Skin of body (tissue), 2 donors: ENCODE data around the gene LGR4. TPM values are rescaled to one million over a fixed set of nuclear protein-coding genes. Genes with fewer than 3 reads are reported as not detected.
"Not testable (repeated sequence)": the region's sequence is repeated elsewhere in the genome, so short reads cannot be mapped to it uniquely, and the experiment has no call there.

Experiments used
- DNase-seq: peaks from one replicate; lab custom pipeline; 2025; lab: John Stamatoyannopoulos, UW
- total RNA-seq: library from RNA; depleted of rRNA; stranded (reverse); fragments of >200 nt; gene quantifications from one replicate; pipeline ENCODE4 v1.2.3, GENCODE V29; 2014

The LGR4 gene
- total RNA-seq, 1 donor from 2014 or later = 142 TPM

DNA sequence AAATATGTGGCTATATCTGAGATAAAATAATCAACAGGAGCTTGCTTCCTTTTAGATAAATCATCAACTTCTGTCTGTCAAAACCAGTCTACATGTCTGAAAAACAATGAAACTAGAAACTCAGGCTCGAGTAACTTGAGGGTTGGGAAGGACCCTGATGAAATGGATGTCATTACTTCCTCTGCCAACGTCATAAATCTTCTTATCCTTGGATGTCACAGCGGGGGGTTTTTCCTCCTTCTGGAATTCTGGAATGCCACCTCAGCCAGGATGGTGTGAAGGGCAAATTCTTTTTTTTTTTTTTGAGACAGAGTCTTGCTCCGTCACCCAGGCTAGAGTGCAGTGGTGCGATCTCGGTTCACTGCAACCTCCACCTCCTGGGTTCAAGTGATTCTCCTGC is 13.4 kb downstream of the LGR4 start:
- no peak for DNase-seq

DNA sequence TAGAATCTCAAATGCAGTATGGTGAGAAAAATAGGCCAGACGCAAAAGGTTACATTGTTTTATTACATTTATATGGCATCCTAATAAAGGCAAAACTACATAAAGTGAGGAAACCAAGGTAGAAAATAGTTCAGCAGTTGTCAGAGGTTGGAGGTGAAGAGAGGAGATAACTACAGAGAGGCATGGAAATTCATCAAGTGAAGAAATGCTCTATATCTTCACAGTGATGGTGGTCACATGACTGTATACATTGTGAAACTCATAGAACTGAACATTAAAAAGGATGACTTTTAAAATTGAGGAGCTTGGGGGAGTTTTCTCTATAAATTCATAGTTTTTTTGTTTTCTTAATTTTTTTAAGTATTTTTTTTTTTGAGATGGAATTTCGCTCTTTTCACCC is 14.4 kb downstream of the LGR4 start:
- DNase-seq = no peak

DNA sequence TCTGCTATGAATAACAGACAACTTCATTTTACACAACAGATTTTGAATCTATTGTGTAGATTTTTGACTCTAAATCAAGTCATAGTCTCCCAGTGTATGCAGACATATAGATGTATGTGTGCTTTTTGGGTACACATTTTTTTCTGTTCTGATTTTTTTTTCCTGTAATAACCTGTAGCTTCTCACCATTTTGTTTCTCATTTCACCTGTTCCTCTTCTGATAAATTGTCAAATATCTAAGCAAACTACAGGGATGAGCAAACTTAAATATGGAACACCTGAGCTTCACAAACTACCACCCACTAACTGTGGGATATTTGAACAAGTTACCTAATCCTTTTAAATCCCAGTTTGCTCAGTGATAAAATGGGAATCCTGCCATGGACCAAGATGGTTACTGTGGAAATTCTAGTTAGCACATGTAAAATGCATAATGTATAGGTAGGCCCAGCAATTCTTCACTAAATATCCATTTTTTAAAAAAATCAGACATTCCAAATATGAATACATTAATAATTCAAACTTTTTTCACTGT is 15.7 kb downstream of the LGR4 start:
- DNase-seq = no peak

DNA sequence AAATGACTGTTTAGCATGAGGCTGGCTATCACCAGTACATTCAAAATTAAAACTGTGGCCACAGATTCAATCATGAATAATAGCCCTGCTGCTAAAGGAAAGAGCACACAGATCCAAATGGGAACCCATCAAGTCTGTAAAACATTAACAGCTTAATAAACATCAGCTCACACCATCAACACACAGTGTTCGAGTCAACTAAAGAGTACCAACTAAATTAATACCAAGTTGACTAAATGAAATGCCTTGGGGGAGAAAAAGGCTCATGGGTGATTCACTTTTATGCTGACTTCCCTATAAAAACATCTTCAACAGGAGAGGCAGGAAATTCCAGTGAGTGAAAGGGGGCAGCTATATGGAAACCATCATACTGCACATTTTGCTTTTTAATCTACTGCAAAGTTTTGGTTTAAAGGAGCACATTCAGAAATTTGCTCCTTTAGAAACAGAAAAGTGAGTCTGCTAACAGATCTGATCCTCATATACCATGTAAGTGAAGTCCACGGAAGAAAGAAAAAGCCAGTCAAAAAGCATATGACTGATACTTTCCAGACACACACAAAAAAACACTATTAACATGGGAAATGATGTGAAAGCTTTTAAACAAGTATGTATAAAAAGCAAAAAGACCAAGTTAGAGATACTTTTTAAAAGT is 16.3 kb downstream of the LGR4 start:
- no peak for DNase-seq

DNA sequence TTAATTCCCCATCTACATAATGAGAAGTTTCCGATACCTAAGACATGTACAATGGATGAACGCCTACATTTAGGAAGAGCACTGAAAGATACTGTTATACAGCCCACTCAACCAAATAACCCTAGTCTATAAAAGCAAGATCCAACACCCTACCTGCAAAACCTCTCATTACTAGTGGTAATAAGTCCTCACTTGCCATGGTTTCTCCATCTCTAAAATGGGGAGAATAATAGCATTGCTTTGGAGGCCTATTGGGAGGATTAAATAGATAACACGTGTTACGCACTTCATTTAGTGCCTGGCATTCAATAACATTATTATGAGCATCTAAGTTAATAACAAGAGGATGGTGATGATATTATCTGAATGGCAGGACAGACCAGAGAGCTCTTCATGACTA is 16.9 kb downstream of the LGR4 start:
- no peak for DNase-seq

DNA sequence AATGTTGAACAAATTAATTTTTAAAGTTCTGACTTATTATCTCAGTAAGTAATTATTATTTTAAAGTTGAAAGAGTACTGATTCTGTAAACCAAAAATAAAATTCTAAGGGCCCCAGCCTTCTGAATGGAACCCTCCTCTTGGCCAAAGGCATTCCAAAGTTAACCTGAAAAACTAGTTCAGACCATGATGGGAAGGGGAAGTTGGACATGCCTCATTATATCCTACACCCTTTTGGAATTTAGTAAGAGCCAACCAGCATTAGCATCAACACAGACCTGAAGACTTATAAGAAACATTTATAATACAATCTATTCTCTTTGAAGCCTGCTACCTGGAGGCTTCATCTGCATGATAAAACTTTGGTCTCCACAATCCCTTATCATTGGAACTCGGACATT is 18.9 kb downstream of the LGR4 start:
- DNase-seq = no peak

DNA sequence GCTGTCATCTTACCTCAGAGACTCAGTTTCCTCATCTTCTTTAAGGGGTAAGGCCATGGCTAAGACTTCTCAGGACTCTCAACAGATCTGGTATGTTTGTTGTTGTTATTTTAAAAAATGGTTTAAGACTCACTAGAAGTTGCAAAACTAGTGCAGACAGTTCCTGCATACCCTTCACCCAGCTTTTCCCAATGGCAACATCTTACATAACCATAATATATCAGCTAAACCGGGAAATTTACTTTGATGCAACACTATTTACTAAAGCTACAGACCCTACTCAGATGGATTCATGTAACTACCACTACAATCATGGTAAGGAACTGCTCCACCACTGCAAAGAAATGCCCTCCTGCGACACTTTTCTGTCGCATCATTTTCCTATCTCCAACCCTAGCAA is 20.4 kb downstream of the LGR4 start:
- DNase-seq = no peak

DNA sequence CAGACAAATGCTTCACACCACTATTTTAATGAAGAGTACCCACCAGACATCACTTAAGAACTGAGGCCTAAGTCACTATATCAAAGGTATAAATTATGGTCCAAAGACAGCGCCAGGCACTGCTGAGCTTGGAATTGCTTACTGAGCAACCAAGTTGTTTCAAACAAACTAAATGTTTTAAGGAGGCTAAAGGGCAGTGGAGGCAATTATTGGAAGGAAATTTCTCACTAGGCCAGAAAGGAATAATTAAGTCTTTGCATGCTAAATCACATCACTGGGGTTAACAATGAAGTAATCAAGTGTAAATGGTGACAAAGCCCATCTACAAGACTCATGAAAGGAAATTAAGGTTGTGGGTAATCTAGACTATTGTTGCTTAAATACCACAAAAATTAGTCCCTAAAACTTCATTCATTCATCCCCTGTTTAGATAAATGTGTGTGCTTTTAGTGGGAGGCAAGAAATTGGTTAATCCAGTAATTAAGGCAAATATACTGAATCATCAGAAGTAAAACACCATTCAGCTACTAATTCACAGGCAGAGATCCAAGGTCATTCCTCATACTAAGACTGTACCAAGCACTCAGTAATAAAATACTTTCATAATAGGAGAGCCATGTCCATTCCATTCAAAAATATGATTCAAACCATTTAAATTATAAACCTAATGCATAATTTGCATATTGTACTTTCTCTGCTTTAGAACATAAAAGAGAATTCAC is 21.2 kb downstream of the LGR4 start:
- no peak for DNase-seq

DNA sequence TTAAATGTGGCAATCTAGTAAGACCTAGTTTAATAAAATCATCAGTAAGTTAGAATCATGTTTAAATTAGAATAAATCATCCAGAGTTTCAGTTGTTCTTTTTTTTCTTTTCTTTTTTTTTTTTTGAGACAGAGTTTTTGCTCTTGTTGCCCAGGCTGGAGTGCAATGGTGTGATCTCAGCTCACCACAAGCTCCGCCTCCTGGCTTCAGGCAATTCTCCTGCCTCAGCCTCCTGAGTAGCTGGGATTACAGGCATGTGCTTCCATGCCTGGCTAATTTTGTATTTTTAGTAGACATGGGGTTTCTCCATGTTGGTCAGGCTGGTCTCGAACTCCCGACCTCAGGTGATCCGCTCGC is 24.4 kb downstream of the LGR4 start:
- DNase-seq = not testable (repeated sequence)

DNA sequence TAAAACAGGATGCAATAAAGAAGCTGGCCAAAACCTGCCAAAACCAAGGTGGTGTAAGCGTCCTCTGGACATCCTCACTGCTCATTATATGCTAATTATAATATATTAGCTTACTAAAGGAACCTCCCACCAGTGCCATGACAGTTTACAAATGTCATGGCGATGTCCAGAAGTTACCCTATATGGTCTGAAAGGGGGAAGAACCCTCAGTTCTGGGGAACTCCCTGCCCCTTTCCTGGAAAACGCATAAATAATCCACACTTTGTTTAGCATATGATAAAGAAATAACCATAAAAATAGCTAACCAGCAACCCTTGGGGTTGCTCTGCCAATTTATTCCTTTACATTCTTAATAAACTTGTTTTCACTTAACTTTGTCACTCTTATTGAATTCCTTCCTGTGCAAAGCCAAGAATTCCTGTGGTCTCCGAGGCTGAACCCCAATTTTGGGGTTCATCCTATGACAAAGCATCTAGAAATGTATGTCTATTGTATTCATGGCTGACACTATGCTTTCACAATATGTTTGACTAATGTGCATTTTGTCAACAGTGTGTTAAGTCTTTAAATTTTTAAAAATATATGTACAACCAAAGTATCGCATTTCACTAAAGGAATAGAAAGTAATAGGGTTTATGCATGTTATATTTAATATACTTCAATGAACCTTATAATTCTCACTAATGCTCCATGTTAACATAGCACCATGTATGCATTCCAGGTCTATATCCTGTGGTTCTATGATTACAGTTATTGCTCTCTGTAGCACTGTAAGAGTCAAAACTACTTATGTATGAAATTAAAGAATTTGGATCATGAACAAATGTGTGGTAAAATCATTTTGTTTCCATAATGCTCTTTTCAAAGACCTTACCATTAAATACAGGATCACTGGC is 25.1 kb downstream of the LGR4 start:
- DNase-seq = no peak

DNA sequence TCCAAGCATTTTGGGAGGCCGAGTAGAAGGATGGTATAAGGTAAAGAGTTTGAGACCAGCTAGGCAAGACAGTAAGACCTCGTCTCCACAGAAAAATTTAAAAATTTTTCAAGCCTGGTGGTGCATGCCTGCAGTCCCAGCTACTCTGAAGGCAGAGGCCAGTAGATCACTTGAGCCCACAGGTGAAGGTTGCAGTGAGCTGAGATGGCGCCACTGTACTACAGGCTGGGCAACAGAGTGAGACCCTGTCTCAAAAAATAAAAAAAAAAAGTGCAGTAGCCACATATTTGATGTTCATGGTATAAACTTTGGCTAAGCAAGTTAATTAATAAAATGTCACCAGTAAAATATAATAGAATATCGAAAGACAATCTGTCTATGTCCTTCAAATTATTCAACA is 27.0 kb downstream of the LGR4 start:
- no peak for DNase-seq

DNA sequence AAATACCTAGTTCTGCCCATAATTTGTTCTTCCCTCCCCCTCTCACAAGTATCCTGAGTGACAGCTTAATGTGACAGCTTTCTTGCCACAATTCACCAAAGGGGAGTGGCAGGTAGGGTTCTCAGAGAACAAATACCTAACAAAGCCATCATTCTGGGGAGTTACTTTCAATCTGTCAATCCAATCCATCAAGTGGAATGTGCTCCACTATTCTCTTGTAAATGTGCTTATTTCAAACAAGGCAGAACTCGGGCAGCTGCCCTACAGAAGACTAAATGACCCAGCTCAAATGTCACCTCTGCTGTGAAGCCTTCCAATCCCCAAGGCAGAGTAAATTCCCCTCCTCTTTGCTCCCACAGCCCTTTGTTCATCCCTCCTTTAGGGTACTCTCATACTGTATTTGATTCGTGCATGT is 27.8 kb downstream of the LGR4 start:
- no peak for DNase-seq

DNA sequence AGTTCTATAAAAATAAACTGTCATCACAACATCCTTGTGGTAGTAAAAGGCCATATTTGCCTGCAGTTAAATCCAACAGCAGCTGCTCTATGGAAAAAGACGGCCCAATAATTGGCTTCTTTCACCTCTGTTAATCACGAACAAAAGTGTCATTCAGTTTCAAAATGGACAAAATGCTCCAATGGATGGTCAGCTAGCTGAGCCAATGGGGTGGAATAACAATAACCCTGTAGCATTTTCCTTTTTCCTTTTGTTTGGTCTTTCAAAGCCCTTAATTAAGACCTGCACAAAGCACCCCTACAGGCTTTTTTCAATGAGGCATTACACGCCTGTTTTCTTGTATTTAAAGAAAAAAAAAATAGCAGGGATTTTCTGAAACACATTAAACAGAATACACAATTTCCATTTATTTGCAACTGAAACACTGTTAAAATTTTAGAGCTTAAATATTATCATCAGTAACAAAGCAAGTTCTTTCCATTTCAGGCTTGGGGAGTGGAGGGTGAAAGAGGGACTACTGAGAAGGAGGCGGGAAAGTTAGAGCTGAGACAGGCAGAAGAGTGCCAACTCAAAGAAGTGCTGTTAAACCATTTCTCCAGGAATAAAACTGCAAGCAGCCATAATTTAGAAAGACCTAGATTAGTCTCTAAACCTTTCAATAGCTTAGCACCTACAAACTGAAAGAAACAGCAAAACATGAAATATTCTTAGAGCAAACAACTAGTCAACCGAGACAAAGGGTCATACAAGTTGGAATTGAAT is 28.7 kb downstream of the LGR4 start:
- DNase-seq = no peak

DNA sequence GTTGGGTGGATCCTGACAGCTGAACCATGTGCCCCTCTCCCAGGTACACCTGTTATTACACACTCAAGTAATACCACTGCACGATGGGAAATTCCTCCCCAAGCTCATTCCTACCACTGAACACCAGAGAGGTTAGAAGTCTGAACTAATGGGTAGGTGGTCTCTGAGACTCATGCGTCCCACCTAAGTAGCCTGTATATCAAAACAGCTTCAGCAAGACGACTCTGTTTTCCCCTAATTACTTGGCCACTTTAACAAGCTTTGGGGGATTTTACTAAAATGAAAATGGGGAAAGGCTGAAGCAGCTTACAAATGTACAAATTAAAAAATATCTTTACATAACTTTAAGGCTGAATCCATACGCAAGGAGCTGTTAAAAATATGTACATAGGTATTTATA is 29.4 kb downstream of the LGR4 start:
- DNase-seq = no peak

DNA sequence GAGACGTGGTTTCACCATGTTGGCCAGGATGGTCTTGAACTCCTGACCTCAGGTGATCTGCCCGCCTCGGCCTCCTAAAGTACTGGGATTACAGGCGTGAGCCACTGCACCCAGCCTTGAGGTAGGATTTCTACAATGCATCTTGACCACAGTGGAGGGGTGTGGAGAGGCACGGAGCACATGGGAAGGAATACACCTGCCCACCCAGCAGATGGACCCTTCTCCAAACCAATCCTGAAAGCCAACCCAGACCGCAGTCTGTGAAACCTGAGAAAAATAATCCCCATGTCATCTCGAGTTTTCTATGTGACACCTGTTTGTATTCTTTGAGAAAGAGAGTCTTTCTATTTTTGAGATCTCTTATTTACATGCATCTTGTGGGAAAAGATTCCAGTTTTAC is 32.5 kb downstream of the LGR4 start:
- no peak for DNase-seq

DNA sequence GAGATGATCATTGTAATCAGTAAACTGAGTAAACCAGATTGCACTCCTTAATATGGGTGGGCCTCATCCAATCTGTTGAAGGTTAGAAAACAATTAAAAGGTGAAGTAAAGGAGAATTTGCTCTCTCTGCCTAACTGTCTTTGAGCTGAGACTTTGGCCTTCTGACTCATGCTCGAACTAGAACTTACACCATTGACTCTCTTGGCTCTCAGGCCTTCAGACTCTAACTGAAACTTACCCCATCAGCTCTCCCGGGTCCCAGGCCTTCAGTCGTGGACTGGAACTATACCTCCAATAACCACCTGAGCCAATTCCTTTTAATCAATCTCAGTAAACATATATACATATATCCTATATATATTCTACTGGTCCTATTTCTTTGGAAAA is 34.0 kb downstream of the LGR4 start:
- no peak for DNase-seq

DNA sequence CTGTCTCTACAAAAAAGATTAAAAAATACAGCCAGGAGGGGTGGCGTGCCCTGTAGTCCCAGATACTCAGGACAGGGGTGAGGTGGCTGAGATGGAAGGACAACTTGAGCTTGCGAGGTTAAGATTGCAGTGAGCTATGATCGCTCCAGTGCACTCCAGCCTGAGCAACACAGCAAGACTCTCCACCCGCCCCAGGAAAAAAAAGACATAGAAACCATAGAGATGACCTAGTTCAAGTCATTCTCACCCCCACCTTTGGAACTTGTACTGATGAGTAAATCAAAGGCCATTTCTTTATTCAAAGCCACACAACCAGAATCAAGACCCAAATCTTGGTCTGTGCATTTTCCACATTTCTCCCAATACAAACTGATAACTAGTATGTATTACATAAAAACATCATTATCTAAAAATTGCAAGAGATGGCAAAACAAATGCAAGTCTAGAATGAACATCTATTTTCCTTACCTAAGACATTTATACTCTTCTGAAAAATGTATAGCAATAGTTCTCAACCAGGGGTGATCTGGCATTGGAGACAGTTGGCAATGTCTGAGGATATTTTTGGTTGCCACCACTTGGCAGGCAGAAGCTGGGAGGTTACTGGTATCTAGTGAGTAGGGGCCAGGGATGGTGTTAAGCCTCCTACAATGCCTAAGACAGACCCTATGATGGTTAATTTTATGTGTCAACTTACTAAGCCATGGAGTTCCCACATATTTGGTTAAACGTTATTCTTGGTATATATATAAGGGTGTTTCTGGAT is 34.6 kb downstream of the LGR4 start:
- DNase-seq = no peak

DNA sequence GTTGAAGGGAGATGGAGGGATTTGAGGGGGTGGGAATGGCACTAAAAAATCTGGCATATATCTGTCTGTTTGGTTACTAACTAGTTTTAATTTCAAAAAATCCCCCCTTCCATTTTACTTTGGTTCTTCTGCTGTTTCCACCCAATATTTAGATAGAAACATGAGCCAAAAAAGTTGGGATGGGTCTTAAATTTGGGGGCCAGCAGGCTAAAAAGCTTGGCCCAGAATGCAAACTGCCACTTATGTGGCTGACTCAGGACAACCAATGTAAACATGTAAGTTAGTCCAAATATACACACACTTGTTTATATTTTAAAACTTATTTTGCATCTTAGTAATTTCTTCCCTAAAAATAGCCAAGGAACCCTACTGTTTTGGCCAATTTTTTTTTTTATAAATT is 35.7 kb downstream of the LGR4 start:
- no peak for DNase-seq

DNA sequence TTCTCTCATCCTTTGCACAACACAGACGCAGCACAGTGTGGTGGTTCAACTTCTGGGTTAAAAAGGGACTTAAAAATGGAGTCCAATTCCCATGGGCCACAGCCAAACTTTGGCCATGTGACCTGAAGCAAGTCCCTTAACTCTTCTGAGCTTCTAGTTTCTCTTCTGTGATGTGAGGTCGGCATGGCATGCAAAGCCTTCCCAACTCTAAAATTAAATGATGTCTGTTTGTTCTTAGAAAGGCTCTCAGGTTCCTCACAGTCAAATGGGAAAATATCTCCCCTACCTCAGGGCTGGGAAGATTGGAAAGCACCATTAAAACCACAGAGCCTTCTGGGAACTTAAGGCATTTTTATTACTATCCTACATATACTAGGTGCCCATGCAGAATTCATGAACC is 38.8 kb downstream of the LGR4 start:
- no peak for DNase-seq

DNA sequence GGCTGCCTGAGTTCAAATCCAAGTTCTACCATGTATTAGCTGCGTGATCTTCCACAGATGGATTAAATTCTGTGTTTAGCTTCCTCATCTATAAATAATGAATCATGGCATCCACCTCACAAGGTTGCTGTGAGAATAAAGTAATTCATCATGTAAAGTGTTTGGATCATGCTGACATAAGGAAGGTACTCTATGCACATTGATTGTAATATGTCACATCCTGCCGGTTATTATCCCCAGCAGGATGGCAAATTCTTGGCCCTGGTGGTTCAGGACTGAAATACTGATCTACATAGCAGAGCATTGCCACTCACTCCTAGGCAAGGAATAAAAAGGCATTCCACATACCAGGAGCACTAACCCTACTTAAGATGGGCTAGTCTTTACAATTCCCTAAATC is 40.8 kb downstream of the LGR4 start:
- DNase-seq = no peak
